ENCODE data around the gene FKBP6. TPM values are rescaled to one million over a fixed set of nuclear protein-coding genes. Genes with fewer than 3 reads are reported as not detected.
"Not testable (repeated sequence)": the region's sequence is repeated elsewhere in the genome, so short reads cannot be mapped to it uniquely, and the experiment has no call there.

Gene FKBP6
- total RNA-seq, 1 donor from 2014 or later, result not detected

DNA sequence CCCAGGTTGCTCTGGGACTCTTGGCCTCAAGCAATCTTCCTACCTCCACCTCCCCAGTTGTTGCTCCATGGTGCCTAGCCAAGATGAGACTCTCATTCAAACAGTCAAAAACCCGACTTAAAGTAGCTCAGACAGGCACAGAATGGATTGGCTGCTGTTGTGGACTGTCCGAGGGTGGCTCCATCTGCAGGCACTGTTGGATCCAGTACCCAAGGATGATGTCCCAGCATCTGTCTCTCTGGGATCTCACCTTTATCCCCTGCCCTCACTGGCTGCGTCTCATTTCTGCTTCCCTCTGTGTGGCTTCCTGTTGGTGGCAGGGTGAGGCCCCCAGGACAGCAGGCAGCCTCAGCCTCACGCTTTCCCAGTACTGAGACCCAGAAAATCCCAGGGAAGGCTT lies 48.3 kb downstream of the FKBP6 start:
- DNase-seq (ENCODE audit: missing footprints); ATAC-seq; intact Hi-C loops (cut with DNase I): not testable (repeated sequence)

GRCh38 chr7:73376671-73377412 lies 48.9 kb downstream of the FKBP6 start:
- ATAC-seq, result no peak

DNA sequence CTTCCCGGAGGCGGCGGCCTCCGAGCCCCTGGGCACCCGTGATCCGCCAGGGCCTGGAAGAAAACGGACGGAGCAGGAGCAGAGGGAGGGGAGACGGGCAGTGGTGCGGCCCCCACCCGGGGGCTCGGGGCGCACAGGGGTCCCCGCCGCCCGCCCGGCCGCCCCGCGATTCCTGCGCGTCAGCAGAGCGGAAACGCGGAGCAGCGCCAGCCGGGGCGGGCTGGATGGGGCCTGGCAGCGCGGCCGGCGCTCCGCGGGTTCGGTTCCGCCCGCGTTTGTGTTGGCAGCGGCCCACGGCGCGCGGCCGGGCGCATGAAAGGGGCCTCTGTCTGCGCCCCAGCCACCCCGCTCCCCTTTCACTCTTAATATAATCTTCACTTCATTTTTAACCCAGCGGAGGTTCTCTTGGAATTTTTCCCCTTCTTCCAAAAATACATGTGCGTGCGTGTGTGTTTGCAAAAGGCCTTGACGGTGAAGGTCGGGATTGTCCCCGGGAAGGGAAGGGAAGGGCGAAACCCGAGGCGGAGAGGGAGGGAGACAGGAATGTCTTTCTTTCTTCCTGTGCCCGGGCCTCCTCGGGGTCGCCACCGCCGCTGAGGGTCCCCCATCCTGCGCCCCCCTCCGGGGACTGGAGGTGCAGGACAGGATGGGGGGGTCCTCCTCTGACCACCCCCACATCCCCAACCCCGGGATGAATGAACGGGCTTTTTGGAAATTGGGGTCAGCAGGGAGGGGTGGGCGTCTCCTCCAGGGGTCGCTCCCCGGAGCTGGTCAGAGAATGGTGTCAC lies 49.6 kb downstream of the FKBP6 start:
- DNase-seq (ENCODE audit: missing footprints); ATAC-seq; intact Hi-C loops (cut with DNase I): not testable (repeated sequence)

More at GRCh38 chr7:73376671-73377412, 48.9 kb downstream of the FKBP6 start:
- no peak for DNase-seq (ENCODE audit: missing footprints)
- intact Hi-C loops (cut with DNase I), result no loop called here

GRCh38 chr7:73382934-73383503 lies 55.1 kb downstream of the FKBP6 start:
- no peak for ATAC-seq
- intact Hi-C loops (cut with DNase I), result no loop called here
- no peak for DNase-seq (ENCODE audit: missing footprints)

DNA sequence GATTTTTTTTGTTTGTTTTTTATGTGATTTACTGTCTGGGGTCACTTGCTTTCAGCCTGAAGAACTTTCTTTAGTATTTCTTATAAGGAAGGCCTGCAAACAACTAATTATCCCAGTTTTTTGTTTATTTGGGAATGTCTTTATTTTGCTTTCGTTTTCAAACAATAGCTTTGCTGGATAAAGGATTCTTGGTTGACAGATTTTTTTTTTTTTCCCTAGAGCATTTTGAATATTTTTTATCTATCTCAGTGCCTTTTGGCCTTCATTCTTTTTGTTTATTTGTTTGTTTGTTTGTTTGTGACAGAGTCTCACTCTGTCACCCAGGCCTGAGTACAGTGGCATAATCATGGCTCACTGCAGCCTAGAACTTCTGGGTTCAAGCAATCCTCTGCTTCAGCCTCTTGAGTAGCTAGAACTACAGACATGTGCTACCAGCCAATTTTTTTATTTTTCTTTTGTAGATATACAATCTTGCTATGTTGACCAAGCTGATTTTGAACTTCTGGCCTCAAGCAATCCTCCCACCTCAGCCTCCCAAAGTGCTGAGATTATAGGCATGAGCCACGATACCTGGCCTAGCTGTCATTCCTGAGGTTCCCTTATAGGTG lies 59.4 kb downstream of the FKBP6 start:
- DNase-seq (ENCODE audit: missing footprints) (no peak), ATAC-seq (no peak)
- intact Hi-C loops (cut with DNase I), result no loop called here

- ATAC-seq (no peak), DNase-seq (ENCODE audit: missing footprints) (no peak)
- intact Hi-C loops (cut with DNase I), result no loop called here
Measured at GRCh38 chr7:73387908-73388414, 60.0 kb downstream of the FKBP6 start.

DNA sequence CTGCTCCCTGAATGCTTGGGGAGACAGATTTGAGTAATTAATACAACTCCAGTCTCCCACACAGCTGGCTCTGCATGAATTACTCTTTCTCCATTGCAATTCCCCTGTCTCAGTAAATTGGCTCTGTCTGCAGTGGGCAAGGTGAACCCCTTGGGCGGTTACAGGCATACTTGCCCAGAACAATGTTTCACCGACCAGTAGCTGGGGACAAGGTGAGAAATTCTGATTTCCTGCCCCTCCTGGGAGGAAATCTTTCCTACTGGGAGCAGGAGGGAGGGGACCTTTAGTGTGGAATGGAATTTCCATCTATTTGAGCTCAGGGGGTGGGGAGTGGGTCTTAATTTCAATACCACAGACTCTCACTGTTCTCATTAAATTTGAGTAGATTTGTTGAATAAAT lies 63.4 kb downstream of the FKBP6 start:
- DNase-seq (ENCODE audit: missing footprints) (no peak), ATAC-seq (no peak)
- intact Hi-C loops (cut with DNase I), result no loop called here

GRCh38 chr7:73394422-73394821 lies 66.5 kb downstream of the FKBP6 start:
- DNase-seq (ENCODE audit: missing footprints) (no peak), ATAC-seq (peak; percentile 37)
- intact Hi-C loops (cut with DNase I), result no loop called here

- peak; percentile 63 for ATAC-seq
- intact Hi-C loops (cut with DNase I), result no loop called here
- DNase-seq (ENCODE audit: missing footprints), result no peak
Measured at GRCh38 chr7:73395538-73396503, 67.9 kb downstream of the FKBP6 start.

DNA sequence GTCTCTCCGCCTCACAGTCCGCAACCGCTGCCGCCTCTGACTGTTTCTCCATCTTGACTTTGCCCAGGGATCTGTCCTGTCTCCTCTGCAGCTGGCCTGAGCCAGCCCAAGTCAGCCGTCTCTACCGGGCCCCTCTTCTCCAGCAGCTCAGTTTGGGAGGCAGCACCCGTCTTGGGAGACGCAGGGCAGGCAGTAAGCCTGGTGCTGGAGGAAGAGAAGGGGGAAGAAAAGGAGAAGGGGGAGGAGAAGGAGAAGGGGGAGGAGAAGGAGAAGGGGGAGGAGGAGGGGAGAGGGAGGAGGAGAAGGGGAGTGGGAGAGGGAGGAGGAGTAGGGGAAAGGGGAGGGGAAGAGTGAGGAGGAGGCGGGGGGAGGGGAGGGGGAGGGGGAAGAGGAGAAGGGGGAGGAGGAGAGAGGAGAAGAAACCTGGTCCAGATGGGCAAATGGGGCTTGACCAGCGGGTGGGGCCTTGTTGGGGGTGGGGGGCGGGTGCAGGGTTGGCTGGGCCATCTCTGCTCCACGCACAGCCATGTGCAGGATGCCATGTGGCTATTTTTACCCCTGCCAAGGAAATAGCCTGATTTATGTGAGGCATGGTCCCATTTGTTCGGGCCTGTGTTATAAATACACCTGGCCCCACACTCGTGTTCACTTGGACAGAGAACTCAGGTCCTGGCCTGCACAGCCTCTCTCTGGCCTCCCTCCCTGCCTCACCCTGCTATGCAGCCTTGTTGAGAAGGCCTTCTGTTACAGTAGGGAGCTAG lies 69.7 kb downstream of the FKBP6 start:
- intact Hi-C loops (cut with DNase I), result no loop called here
- ATAC-seq, result peak; percentile 16
- no peak for DNase-seq (ENCODE audit: missing footprints)

DNA sequence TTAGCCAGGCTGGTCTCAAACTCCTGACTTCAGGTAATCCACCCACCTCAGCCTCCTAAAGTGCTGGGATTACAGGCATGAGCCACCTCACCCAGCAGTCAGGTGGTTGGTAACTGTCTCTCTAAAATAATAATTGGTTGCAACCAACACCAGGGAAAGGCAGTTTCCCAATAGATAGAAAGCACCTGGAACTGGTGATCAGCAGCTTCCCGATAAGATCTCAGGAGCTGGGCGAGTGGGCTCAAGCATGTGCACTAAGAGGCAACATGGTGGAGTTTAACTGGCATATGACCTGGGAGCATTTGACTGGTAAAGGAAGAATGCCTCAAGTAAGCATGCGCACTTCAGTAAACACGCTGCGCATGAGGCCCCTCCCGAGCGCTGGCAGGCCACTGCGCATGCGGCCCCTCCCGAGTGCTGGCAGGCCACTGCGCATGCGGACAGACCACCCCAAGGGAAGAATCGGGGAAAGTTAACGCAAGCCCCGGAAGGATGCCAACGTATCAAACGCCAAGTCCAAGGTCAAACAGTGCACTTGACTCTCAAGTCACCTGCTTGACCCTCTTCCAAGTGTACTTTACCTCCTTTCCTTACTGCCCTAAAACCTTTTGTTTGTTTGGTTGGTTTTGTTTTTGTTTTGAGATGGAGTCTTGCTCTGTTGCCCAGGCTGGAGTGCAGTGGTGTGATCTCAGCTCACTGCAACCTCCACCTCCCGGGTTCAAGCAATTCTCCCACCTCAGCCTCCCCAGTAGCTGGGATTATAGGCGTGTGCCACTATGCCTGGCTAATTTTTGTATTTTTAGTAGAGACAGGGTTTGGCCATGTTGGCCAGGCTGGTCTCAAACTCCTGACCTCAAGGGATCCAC lies 71.5 kb downstream of the FKBP6 start:
- DNase-seq (ENCODE audit: missing footprints) (peak; percentile 80), ATAC-seq (peak; percentile 62)
- intact Hi-C loops (cut with DNase I), result not testable (repeated sequence)

GRCh38 chr7:73404860-73405259 lies 76.9 kb downstream of the FKBP6 start:
- ATAC-seq; DNase-seq (ENCODE audit: missing footprints): not testable (repeated sequence)

More at GRCh38 chr7:73404860-73405259, 76.9 kb downstream of the FKBP6 start:
- intact Hi-C loops (cut with DNase I), result not testable (repeated sequence)

Other genes with a start within 250 kb of the FKBP6 start
- not detected for gene SPDYE9, start 242.1 kb upstream of the FKBP6 start, total RNA-seq
- gene NSUN5, start 19.3 kb upstream of the FKBP6 start, total RNA-seq, result 16.6 TPM
- 0.32 TPM for gene TRIM50, start 79 bp upstream of the FKBP6 start, total RNA-seq
- gene FZD9, start 105.6 kb downstream of the FKBP6 start, total RNA-seq, result 0.46 TPM
- gene BAZ1B, start 194.1 kb downstream of the FKBP6 start, total RNA-seq, result 40.9 TPM
- gene BCL7B, start 229.5 kb downstream of the FKBP6 start, total RNA-seq, result 71.5 TPM